Epithelial cell of proximal tubule (primary cell): ENCODE data around the gene RTKN. TPM values are rescaled to one million over a fixed set of nuclear protein-coding genes. Genes with fewer than 3 reads are reported as not detected.

Source experiments
- DNase-seq: peaks from one replicate; pipeline ENCODE4 v3.0.0-alpha.2; 2011; ENCODE audit warnings: low read depth
- H3K4me3 ChIP-seq: 2 replicates; pipeline ENCODE4 v1.5.1; 2011; ENCODE audit warnings: low read depth, mild to moderate bottlenecking, low read length
- CTCF ChIP-seq: conservative IDR thresholded peaks from 2 replicates; pipeline ENCODE4 v1.5.1; 2012; ENCODE audit warnings: low read depth, mild to moderate bottlenecking, low read length
- total RNA-seq: library from RNA; depleted of rRNA; stranded (reverse); fragments of >200 nt; gene quantifications from 2 replicates; pipeline ENCODE4 v1.2.3, GENCODE V29; 2015

Gene RTKN
- total RNA-seq, 1 donor from 2014 or later: 85.3 TPM

GRCh38 chr2:74458938-74459363, 17.2 kb upstream of the RTKN start:
- TF ChIP-seq CTCF: no peak
- H3K4me3 ChIP-seq: peak overlapping the region; percentile 98
- no peak for DNase-seq

- H3K4me3 ChIP-seq: peak within 1 kb of the TSS; percentile 98
- peak; percentile 100 for DNase-seq
- no peak for TF ChIP-seq CTCF
Observed at GRCh38 chr2:74458132-74458937, 16.6 kb upstream of the RTKN start, which contains the start of gene WBP1. Gene WBP1 (plus strand): TSS chr2:74458438. CDS start chr2:74458603, 165 bp downstream.

- no peak for DNase-seq
- H3K4me3 ChIP-seq: peak overlapping the region; percentile 98
- TF ChIP-seq CTCF: no peak
Observed at GRCh38 chr2:74457549-74458131, 15.9 kb upstream of the RTKN start.

GRCh38 chr2:74457129-74457548, 15.4 kb upstream of the RTKN start:
- no peak for TF ChIP-seq CTCF
- DNase-seq: no peak
- H3K4me3 ChIP-seq: peak overlapping the region; percentile 98

GRCh38 chr2:74454654-74455511, 13.1 kb upstream of the RTKN start, which contains the start of gene INO80B:
Gene INO80B (plus strand): TSS chr2:74455087. CDS start chr2:74455117, 30 bp downstream.
- TF ChIP-seq CTCF: no peak
- peak within 1 kb of the TSS; percentile 80 for H3K4me3 ChIP-seq
- DNase-seq: peak; percentile 93

GRCh38 chr2:74450570-74451190, 8.9 kb upstream of the RTKN start:
- DNase-seq: no peak
- TF ChIP-seq CTCF: no peak
- H3K4me3 ChIP-seq: no peak overlapping the region
